ENCODE data around the gene CPLX3.

DNA sequence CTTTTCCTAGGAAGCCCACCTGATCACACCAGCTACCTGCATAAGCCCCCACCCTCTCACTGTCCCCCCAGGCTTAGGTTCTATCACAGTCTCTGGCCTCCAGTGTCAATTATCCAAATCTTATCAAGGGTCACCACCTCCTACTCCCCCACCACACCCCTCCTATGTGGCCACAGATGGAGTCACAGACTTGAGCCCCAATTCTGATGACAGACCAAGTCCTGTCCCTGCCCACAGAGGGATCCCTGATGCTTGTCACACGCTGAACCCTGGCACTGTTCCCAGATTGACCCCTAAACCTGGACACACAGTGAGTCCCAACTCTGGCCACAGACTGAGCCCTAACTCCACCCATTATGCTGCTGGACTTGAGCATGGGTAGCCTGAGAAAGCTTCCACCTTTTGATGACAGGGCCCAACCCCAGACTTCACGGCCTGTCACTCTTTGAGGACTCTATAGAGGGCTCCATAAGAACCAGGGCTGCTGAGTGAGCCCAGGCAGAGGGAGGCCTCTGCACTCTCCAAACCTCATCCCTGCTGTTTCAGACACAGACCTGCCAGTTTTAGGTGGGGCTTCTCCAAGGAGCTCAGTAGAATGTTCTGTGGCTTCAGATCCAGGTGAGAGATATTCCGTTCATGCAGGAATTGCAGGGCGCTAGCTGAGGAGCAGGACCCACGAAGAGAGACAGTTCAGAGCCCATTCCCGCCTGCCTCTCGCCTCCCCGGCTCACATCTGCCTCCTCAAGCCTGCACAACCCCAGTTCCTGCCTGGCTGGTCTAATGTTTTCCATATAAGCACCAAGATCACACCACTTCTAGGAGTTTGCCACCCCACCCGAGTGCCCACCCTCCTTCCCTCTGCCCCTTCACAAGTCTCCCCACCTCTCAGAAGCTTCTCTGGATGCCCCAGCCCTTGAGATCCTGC, 14.7 kb downstream of the CPLX3 start:
- TF ChIP-seq, protein P1, sequence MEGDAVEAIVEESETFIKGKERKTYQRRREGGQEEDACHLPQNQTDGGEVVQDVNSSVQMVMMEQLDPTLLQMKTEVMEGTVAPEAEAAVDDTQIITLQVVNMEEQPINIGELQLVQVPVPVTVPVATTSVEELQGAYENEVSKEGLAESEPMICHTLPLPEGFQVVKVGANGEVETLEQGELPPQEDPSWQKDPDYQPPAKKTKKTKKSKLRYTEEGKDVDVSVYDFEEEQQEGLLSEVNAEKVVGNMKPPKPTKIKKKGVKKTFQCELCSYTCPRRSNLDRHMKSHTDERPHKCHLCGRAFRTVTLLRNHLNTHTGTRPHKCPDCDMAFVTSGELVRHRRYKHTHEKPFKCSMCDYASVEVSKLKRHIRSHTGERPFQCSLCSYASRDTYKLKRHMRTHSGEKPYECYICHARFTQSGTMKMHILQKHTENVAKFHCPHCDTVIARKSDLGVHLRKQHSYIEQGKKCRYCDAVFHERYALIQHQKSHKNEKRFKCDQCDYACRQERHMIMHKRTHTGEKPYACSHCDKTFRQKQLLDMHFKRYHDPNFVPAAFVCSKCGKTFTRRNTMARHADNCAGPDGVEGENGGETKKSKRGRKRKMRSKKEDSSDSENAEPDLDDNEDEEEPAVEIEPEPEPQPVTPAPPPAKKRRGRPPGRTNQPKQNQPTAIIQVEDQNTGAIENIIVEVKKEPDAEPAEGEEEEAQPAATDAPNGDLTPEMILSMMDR (IDR thresholded peaks at IDR 0.05): no peak
- no peak for TF ChIP-seq POLR2AphosphoS5 (IDR thresholded peaks at IDR 0.05)
